Measurements from ENCODE around the gene OR10Z1. TPM values are rescaled to one million over a fixed set of nuclear protein-coding genes. Genes with fewer than 3 reads are reported as not detected.

The OR10Z1 gene
- total and polyA plus RNA-seq, 5 donors: not detected

GRCh38 chr1:158607296-158607695 is 2.2 kb downstream of the OR10Z1 start:
- H3K27ac ChIP-seq (ENCODE audit: low read length): no peak overlapping the region
- H3K27me3 ChIP-seq (ENCODE audit: control insufficient read depth, insufficient read depth): no peaks in the 10 kb centered on the region
- WGBS: 85% methylated on average over 1 of the region's 1 CpG
- DNase-seq (no peak), ATAC-seq (no peak)
- intact Hi-C loops (cut with DNase I): no loop called here
- H3K4me1 ChIP-seq (ENCODE audit: control insufficient read depth, insufficient read depth, low read length): no peaks in the 10 kb centered on the region
- no peaks in the 10 kb centered on the region for H3K9me3 ChIP-seq (ENCODE audit: control insufficient read depth, low read length)
- H3K4me3 ChIP-seq (ENCODE audit: low read length): no peak overlapping the region

DNA sequence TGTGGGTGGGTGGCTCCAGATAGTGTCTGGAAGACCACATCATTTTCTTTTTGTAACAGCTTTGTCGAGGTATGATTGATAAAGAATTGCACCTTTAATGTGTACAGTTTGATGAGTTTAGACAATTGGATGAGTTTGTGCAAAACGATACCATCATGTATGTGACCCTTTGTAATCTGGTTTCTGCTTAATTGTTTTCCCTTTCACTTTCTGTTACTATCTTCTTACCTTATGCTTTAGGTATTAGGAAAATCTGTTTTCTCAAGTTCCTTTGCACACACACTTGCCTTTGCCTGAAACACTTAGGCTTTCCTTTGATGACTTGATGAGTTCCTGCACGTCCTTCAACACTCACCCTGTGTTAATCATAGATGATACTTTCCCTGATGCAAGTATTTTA is 6.8 kb downstream of the OR10Z1 start:
- no peak overlapping the region for H3K27ac ChIP-seq (ENCODE audit: low read length)
- WGBS: 53% methylated on average over 3 of the region's 3 CpGs
- H3K4me1 ChIP-seq (ENCODE audit: control insufficient read depth, insufficient read depth, low read length): no peaks in the 10 kb centered on the region
- no peak overlapping the region for H3K4me3 ChIP-seq (ENCODE audit: low read length)
- no peaks in the 10 kb centered on the region for H3K27me3 ChIP-seq (ENCODE audit: control insufficient read depth, insufficient read depth)
- intact Hi-C loops (cut with DNase I): no loop called here
- H3K9me3 ChIP-seq (ENCODE audit: control insufficient read depth, low read length): no peaks in the 10 kb centered on the region
- DNase-seq (no peak), ATAC-seq (no peak)

DNA sequence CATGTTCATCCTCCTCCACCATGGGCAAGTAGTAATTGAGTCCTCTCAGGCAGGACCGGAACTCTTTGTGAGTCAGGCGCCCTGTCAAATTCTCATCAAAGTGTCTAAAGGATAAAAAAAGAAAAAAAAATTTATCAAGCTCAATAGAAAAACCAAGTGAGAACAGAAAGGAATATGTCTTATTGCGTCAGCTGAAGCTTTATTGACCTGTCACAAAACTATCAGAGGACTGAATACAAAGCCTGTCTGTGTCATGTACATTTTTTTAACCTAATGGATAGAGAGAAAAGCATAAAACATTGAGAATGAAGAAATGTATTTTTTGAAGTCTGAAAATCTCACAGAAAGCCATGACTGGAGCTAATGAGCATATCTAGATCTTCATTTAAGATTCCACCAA is 8.7 kb downstream of the OR10Z1 start:
- Histone ChIP-seq H3K27ac (ENCODE audit: low read length) (no peak overlapping the region), H3K9me3 (ENCODE audit: control insufficient read depth, low read length) (no peaks in the 10 kb centered on the region), H3K27me3 (ENCODE audit: control insufficient read depth, insufficient read depth) (no peaks in the 10 kb centered on the region), H3K4me3 (ENCODE audit: low read length) (no peak overlapping the region), H3K4me1 (ENCODE audit: control insufficient read depth, insufficient read depth, low read length) (no peaks in the 10 kb centered on the region)
- intact Hi-C loops (cut with DNase I): no loop called here
- DNase-seq: no peak
- WGBS: 87% methylated on average over 3 of the region's 3 CpGs
- ATAC-seq: no peak

GRCh38 chr1:158638146-158638545 is 33.1 kb downstream of the OR10Z1 start:
- ATAC-seq (no peak), DNase-seq (no peak)
- H3K27me3 ChIP-seq (ENCODE audit: control insufficient read depth, insufficient read depth): no peaks in the 10 kb centered on the region
- H3K4me1 ChIP-seq (ENCODE audit: control insufficient read depth, insufficient read depth, low read length): no peaks in the 10 kb centered on the region
- intact Hi-C loops (cut with DNase I): no loop called here
- WGBS: 70% methylated on average over 4 of the region's 4 CpGs
- H3K27ac ChIP-seq (ENCODE audit: low read length): no peak overlapping the region
- H3K9me3 ChIP-seq (ENCODE audit: control insufficient read depth, low read length): no peaks in the 10 kb centered on the region
- H3K4me3 ChIP-seq (ENCODE audit: low read length): no peak overlapping the region

- no peak for DNase-seq
- Histone ChIP-seq H3K27ac (ENCODE audit: low read length) (no peak overlapping the region), H3K4me3 (ENCODE audit: low read length) (no peak overlapping the region), H3K27me3 (ENCODE audit: control insufficient read depth, insufficient read depth) (no peaks in the 10 kb centered on the region), H3K9me3 (ENCODE audit: control insufficient read depth, low read length) (no peaks in the 10 kb centered on the region), H3K4me1 (ENCODE audit: control insufficient read depth, insufficient read depth, low read length) (no peaks in the 10 kb centered on the region)
- no peak for ATAC-seq
- intact Hi-C loops (cut with DNase I): no loop called here
Observed at GRCh38 chr1:158638904-158639303, 33.8 kb downstream of the OR10Z1 start.

DNA sequence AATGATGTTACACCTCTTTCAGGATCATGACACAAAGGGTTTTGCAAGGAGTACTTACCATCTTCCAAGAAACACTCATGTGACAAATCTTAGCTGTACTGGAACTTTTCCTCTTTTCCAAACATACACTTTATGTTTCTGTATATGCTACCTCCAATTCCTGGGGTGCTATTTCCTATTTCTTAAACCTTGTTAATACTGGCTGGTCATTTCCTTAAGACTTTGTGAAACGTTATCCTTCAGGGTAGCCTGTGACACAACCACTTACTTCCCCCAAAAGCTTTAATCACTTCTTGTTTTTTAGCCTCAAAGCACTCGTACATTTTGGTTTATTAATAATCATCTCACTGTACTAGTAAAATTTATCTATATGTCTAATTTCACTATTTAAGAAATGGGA is 39.4 kb downstream of the OR10Z1 start:
- Histone ChIP-seq H3K4me3 (ENCODE audit: low read length) (no peak overlapping the region), H3K27ac (ENCODE audit: low read length) (no peak overlapping the region), H3K4me1 (ENCODE audit: control insufficient read depth, insufficient read depth, low read length) (no peaks in the 10 kb centered on the region), H3K27me3 (ENCODE audit: control insufficient read depth, insufficient read depth) (no peaks in the 10 kb centered on the region), H3K9me3 (ENCODE audit: control insufficient read depth, low read length) (no peaks in the 10 kb centered on the region)
- DNase-seq (no peak), ATAC-seq (no peak)
- WGBS: 59% methylated on average over 2 of the region's 2 CpGs
- intact Hi-C loops (cut with DNase I): no loop called here

DNA sequence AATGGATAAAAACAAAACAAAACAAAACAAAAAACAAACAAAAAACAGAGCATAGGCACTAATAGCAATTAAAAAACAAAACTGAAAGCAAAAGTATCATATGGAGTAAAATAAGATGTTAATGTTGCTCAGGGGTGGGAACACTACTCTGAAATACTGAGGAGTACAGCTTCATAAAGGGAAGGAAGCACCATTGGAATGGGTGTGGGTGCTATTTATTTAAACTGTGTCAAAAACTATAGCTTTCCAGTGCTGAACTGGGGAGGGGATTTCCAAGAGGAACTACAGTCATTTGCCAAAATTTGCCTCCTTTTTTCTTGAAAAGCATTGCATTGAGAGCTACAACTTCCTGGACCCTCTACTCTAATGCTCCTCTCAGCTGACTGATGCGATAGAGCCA is 41.4 kb downstream of the OR10Z1 start:
- WGBS: 75% methylated on average over 1 of the region's 1 CpG
- ATAC-seq (no peak), DNase-seq (no peak)
- H3K4me3 ChIP-seq (ENCODE audit: low read length): no peak overlapping the region
- no peaks in the 10 kb centered on the region for H3K9me3 ChIP-seq (ENCODE audit: control insufficient read depth, low read length)
- no peak overlapping the region for H3K27ac ChIP-seq (ENCODE audit: low read length)
- intact Hi-C loops (cut with DNase I): no loop called here
- no peaks in the 10 kb centered on the region for H3K4me1 ChIP-seq (ENCODE audit: control insufficient read depth, insufficient read depth, low read length)
- no peaks in the 10 kb centered on the region for H3K27me3 ChIP-seq (ENCODE audit: control insufficient read depth, insufficient read depth)

DNA sequence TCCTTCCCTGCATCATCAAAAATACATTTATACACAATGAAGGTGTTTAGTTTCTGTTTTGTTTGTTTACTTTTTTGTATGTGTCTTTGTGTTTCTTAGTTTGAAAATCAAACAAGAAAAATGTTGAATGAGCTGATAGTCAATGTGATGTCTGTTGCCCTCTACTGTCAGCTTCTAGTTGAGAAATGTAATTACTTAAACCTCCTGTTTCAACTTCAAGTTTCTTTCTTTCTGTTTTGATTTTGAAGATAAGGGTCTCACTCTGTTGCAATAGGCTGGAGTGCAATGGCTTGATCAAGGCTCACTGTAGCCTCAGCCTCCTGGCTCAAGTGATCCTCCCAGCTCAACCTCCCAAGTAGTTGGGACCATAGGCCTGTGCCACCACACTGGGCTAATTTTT is 44.0 kb downstream of the OR10Z1 start:
- Histone ChIP-seq H3K27me3 (ENCODE audit: control insufficient read depth, insufficient read depth) (no peaks in the 10 kb centered on the region), H3K4me1 (ENCODE audit: control insufficient read depth, insufficient read depth, low read length) (no peaks in the 10 kb centered on the region), H3K4me3 (ENCODE audit: low read length) (no peak overlapping the region), H3K27ac (ENCODE audit: low read length) (no peak overlapping the region), H3K9me3 (ENCODE audit: control insufficient read depth, low read length) (no peaks in the 10 kb centered on the region)
- no peak for ATAC-seq
- DNase-seq: no peak
- intact Hi-C loops (cut with DNase I): no loop called here

- intact Hi-C loops (cut with DNase I): no loop called here
- 88% methylated on average over 7 of the region's 7 CpGs for WGBS
Observed at GRCh38 chr1:158652721-158653334, 47.8 kb downstream of the OR10Z1 start.

GRCh38 chr1:158654086-158654485 is 49.0 kb downstream of the OR10Z1 start:
- Histone ChIP-seq H3K4me3 (ENCODE audit: low read length) (no peak overlapping the region), H3K27me3 (ENCODE audit: control insufficient read depth, insufficient read depth) (no peaks in the 10 kb centered on the region), H3K9me3 (ENCODE audit: control insufficient read depth, low read length) (no peaks in the 10 kb centered on the region), H3K27ac (ENCODE audit: low read length) (no peak overlapping the region), H3K4me1 (ENCODE audit: control insufficient read depth, insufficient read depth, low read length) (no peaks in the 10 kb centered on the region)
- ATAC-seq (no peak), DNase-seq (no peak)
- intact Hi-C loops (cut with DNase I): no loop called here

More at GRCh38 chr1:158652721-158653334, 47.8 kb downstream of the OR10Z1 start:
- H3K27ac ChIP-seq (ENCODE audit: low read length): no peak overlapping the region
- no peaks in the 10 kb centered on the region for H3K27me3 ChIP-seq (ENCODE audit: control insufficient read depth, insufficient read depth)
- H3K9me3 ChIP-seq (ENCODE audit: control insufficient read depth, low read length): no peaks in the 10 kb centered on the region
- H3K4me3 ChIP-seq (ENCODE audit: low read length): no peak overlapping the region
- ATAC-seq (no peak), DNase-seq (no peak)
- no peaks in the 10 kb centered on the region for H3K4me1 ChIP-seq (ENCODE audit: control insufficient read depth, insufficient read depth, low read length)

- no peak for ATAC-seq
- WGBS: 39% methylated on average over 6 of the region's 6 CpGs
- intact Hi-C loops (cut with DNase I): no loop called here
Observed at GRCh38 chr1:158654571-158654970, 49.5 kb downstream of the OR10Z1 start.

More at GRCh38 chr1:158654571-158654970, 49.5 kb downstream of the OR10Z1 start:
- DNase-seq: no peak
- no peaks in the 10 kb centered on the region for H3K27me3 ChIP-seq (ENCODE audit: control insufficient read depth, insufficient read depth)
- H3K4me1 ChIP-seq (ENCODE audit: control insufficient read depth, insufficient read depth, low read length): no peaks in the 10 kb centered on the region
- no peak overlapping the region for H3K27ac ChIP-seq (ENCODE audit: low read length)
- H3K4me3 ChIP-seq (ENCODE audit: low read length): no peak overlapping the region
- H3K9me3 ChIP-seq (ENCODE audit: control insufficient read depth, low read length): no peaks in the 10 kb centered on the region
